ENCODE data around the gene UGGT1. TPM values are rescaled to one million over a fixed set of nuclear protein-coding genes. Genes with fewer than 3 reads are reported as not detected.

UGGT1 gene
- total RNA-seq, 1 donor from 2014 or later, result 46.8 TPM

- no peak for TF ChIP-seq CTCF (IDR thresholded peaks at IDR 0.05)
- no peaks in the 10 kb centered on the region for H3K36me3 Mint-ChIP-seq (ENCODE audit: low read depth)
- POLR2A ChIA-PET, result no interaction called here
- no peaks in the 10 kb centered on the region for H3K27me3 Mint-ChIP-seq
- no peaks in the 10 kb centered on the region for H3K9me3 Mint-ChIP-seq
- ATAC-seq (ENCODE audit: low read depth) (no peak), DNase-seq (no peak)
- H3K4me1 Mint-ChIP-seq, result peaks cover 4% of the 10 kb centered on the region
- intact Hi-C loops (cut with micrococcal nuclease), result no loop called here
- CTCF ChIA-PET, result no interaction called here
- no peak overlapping the region for H3K27ac Mint-ChIP-seq
- H3K4me3 Mint-ChIP-seq, result no peak overlapping the region
Measured at GRCh38 chr2:128217671-128218070, 126.7 kb downstream of the UGGT1 start.

GRCh38 chr2:128219891-128220290, 128.9 kb downstream of the UGGT1 start:
- CTCF ChIA-PET, result no interaction called here
- intact Hi-C loops (cut with micrococcal nuclease), result no loop called here
- Mint-ChIP-seq H3K27me3 (no peaks in the 10 kb centered on the region), H3K36me3 (ENCODE audit: low read depth) (no peaks in the 10 kb centered on the region), H3K27ac (no peak overlapping the region), H3K4me3 (no peak overlapping the region), H3K9me3 (no peaks in the 10 kb centered on the region), H3K4me1 (peaks cover 4% of the 10 kb centered on the region)
- POLR2A ChIA-PET, result no interaction called here
- no peak for TF ChIP-seq CTCF (IDR thresholded peaks at IDR 0.05)
- no peak for ATAC-seq (ENCODE audit: low read depth)
- DNase-seq, result no peak

- CTCF ChIA-PET, result no interaction called here
Measured at GRCh38 chr2:128227862-128228261, 136.9 kb downstream of the UGGT1 start.

GRCh38 chr2:128228894-128229293, 137.9 kb downstream of the UGGT1 start:
- H3K4me3 Mint-ChIP-seq, result no peak overlapping the region
- ATAC-seq (ENCODE audit: low read depth) (no peak), DNase-seq (no peak)
- no peak overlapping the region for H3K27ac Mint-ChIP-seq
- ChIA-PET CTCF (no interaction called here), POLR2A (interaction anchor here (0.6 kb wide), 2 partner anchors 62 to 497 kb away, joined by 4 to 11 read pairs; no protein-coding TSS in a partner anchor)
- TF ChIP-seq CTCF (IDR thresholded peaks at IDR 0.05), result no peak
- H3K36me3 Mint-ChIP-seq (ENCODE audit: low read depth), result no peaks in the 10 kb centered on the region
- peaks cover 4% of the 10 kb centered on the region for H3K9me3 Mint-ChIP-seq
- H3K27me3 Mint-ChIP-seq, result peaks cover 6% of the 10 kb centered on the region
- intact Hi-C loops (cut with micrococcal nuclease), result no loop called here
- peaks cover 4% of the 10 kb centered on the region for H3K4me1 Mint-ChIP-seq

More at GRCh38 chr2:128227862-128228261, 136.9 kb downstream of the UGGT1 start:
- Mint-ChIP-seq H3K27me3 (peaks cover 6% of the 10 kb centered on the region), H3K9me3 (peaks cover 4% of the 10 kb centered on the region), H3K27ac (no peak overlapping the region), H3K4me1 (no peaks in the 10 kb centered on the region), H3K4me3 (no peak overlapping the region), H3K36me3 (ENCODE audit: low read depth) (no peaks in the 10 kb centered on the region)
- ATAC-seq (ENCODE audit: low read depth) (no peak), DNase-seq (no peak)
- POLR2A ChIA-PET, result interaction anchor here (0.7 kb wide), 1 partner anchor 593 kb away, joined by 3 read pairs; no protein-coding TSS in a partner anchor
- TF ChIP-seq CTCF (IDR thresholded peaks at IDR 0.05), result no peak
- intact Hi-C loops (cut with micrococcal nuclease), result no loop called here

GRCh38 chr2:128232965-128233789, 142.2 kb downstream of the UGGT1 start:
- peaks cover 5% of the 10 kb centered on the region for H3K4me1 Mint-ChIP-seq
- peaks cover 8% of the 10 kb centered on the region for H3K27me3 Mint-ChIP-seq
- ATAC-seq (ENCODE audit: low read depth) (peak; percentile 98), DNase-seq (peak; percentile 77)
- H3K27ac Mint-ChIP-seq, result no peak overlapping the region
- peak overlapping the region; percentile 82 for H3K4me3 Mint-ChIP-seq
- no peaks in the 10 kb centered on the region for H3K9me3 Mint-ChIP-seq
- POLR2A ChIA-PET, result no interaction called here
- intact Hi-C loops (cut with micrococcal nuclease), result loop anchor here (1.0 to 5.0 kb wide), 6 partner anchors 54 to 1036 kb away; partner anchors contain the start of genes AMMECR1L and HS6ST1
- no peaks in the 10 kb centered on the region for H3K36me3 Mint-ChIP-seq (ENCODE audit: low read depth)
- CTCF ChIA-PET, result interaction anchor here (0.7 to 1.0 kb wide), 2 partner anchors 54 to 170 kb away, joined by 3 read pairs; no protein-coding TSS in a partner anchor
- peak; percentile 72 for TF ChIP-seq CTCF (IDR thresholded peaks at IDR 0.05)
